HG03558 (cell line): ENCODE measurements around the gene PRKCE.
A peak's percentile ranks its signal among the peaks of the same experiment; 100 is the strongest.

Source experiments
- ATAC-seq: cut with Tn5 transposase; IDR thresholded peaks from one replicate; pipeline ENCODE4 v1.9.1; 2021; ENCODE audit warnings: moderate number of reproducible peaks; ENCODE audit not compliant: unreplicated experiment; ENCODE audit errors: extremely low read depth

PRKCE gene

GRCh38 chr2:45654250-45654649, 2.8 kb downstream of the PRKCE start:
- ATAC-seq = no peak

GRCh38 chr2:45661828-45662227, 10.4 kb downstream of the PRKCE start:
- ATAC-seq = no peak

DNA sequence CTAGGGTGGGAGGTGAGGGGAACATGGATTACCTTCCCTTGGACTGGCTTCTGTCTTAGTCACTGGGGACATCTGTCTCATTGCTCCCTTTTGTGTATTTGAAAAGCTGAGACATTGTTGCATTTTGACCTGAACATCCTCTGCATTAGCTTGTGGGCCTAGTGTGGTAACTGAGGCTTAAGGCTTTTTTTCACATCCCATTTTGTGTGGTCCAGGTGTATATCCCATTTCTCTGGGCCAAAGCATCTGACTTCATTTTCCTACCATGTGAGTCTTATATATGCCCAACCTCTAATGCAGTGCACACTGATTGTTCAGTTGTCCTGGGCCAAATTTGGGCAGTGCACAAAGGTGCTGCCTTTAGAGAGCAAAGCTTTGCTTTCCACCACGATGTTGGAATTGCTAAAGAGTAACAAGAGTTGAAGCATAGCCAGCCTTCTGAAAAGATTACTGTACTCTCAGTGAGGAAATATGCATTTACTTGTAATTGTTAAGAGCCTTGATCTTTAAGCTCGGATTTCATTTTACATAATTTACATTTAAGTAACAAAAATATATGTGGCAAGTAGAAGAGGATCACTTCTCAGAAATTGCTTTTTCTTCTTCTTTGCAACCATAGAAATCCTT, 13.3 kb downstream of the PRKCE start:
- no peak for ATAC-seq

DNA sequence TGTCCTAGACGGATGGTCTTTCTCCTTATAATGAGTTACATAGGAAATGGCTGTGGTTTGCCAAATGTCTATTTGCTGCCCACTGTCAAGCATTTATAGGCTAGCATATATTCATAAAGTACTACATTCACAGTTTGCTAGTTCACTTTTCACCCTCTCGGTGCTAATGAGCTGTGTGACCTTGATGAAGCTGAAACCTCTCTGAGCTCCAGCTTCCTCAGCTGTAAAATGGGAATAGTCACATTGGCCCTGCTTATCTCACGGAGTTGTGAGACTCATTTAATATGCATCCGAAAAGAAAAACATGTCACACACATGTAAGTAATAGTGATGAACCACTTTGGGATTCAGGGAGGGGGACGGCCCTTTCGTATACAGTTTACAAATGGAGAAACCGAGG, 17.0 kb downstream of the PRKCE start:
- no peak for ATAC-seq

- no peak for ATAC-seq
These were observed 17.6 kb downstream of the PRKCE start for GRCh38 chr2:45669032-45669486.

DNA sequence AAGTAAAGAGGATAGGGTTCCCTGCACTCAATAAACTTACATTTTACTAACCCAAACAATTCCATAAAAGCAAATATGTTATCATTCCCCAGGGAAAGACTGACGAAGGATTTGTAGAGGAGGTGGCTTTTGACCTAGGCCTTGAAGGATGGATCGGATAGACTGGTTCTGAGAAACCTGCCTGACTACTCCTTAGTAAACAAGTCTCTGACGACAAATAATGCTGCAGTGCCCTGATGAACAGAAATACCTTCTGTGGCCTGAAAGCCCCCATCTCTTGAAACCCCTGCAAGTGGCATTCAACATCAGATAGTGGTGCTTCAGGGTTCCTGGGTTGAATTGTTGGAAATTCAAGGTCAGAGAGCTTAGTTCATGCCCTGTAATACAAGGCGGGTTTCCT, 19.2 kb downstream of the PRKCE start:
- ATAC-seq = no peak

- no peak for ATAC-seq
These were observed 20.7 kb downstream of the PRKCE start for GRCh38 chr2:45672138-45672537.

GRCh38 chr2:45674035-45674816, 22.8 kb downstream of the PRKCE start:
- ATAC-seq = no peak

GRCh38 chr2:45675263-45675812, 23.9 kb downstream of the PRKCE start:
- no peak for ATAC-seq

GRCh38 chr2:45676088-45676487, 24.6 kb downstream of the PRKCE start:
- ATAC-seq = no peak

DNA sequence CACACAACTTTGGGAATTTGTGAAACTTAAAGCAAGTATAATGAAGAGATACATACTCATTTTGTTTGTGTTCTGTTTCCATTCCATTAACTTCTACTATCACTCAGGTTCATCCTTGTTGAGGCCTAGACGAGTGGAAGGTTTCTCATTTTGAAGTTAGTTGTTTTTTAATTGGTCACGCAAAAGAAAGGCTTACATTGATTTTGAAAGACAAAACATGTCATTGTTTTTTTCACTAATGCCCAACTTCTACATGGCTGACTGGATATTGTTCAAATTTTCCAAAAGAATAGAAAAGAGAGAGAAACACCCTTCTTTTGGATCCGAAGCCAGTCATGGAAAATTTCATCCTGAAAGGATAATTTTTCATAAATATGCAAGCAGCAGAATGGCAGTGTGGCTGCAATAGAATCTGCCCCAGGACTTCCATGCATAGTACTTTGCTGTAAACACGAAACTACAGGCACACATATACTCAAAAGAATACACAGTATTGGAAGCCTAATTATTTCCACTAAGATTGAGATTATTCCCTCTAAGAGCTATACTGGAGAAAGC, 27.4 kb downstream of the PRKCE start:
- ATAC-seq = no peak

GRCh38 chr2:45680351-45680967, 29.0 kb downstream of the PRKCE start:
- no peak for ATAC-seq

DNA sequence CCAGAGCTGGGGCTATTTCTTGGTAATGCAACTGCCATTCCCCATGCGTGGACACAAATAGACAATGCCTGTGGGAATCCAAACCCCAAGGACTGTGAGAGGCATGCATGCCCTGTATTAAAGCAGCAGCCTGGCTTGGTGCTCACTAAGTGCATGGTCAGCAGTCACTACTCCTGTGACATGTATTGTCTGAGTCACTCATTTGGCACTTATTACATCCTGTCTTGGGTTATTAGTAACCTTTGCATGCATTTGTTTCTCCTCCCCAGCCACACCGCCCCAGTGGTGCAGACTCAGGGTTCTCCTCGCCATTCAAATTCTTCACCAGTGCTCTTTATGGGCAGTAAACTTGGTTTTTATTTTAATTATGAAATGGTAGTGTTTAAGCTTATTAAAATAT, 30.2 kb downstream of the PRKCE start:
- peak; percentile 91 for ATAC-seq

DNA sequence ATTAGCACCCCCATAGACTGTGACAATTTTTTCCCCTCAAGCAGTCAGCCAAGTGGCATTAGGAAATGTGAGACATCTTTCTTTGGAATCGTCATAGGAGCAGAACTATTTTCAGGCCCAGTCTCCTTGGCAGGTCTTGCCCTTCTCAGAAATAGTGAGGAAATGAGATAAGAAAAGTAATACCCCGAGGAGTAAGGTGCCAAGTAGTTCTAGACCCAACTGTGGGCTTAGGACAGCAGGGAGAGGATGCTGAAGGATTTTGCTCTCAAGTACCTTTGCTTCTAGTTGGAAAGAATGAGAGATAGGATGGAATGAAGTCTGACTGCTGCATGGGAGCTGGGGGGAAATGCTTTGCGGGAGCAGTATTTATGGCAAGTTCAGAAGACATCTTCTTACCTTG, 31.8 kb downstream of the PRKCE start:
- ATAC-seq = no peak

GRCh38 chr2:45684756-45685155, 33.3 kb downstream of the PRKCE start:
- no peak for ATAC-seq

DNA sequence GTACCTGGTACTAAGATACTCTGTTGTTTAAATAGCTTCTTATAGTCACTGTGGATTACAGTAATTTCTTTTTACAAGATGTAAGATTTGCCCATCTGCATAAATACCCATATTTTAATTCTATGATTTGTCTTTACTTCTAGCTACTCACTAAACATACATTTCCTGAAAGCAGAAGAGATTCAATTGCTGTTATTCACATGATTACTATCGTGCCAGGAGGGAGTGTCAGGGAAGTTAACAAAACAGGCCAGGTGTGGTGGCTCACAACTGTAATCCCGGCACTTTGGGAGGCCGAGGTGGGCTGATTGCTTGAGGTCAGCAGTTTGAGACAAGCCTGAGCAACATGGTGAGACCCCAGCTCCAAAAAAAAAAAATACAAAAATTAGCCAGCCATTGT, 33.8 kb downstream of the PRKCE start:
- no peak for ATAC-seq

DNA sequence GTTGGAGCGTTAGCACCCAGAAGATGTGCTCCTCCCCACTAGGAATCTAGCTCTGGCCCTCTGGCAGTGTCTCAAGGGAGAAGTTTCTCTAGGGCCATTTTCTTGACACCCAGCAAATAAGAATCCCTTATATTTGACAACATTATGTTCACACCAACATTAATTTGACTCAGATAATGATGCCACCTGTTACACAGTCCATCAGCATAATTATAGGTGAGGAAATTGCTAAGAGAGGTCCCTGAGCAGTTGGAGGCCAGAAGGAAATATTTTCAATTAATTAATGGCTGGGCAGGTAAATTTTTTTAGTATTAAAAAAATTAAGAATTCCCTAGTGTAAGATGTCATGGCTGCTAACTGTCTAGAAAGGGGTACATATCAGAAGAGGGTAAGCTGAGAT, 36.5 kb downstream of the PRKCE start:
- no peak for ATAC-seq

DNA sequence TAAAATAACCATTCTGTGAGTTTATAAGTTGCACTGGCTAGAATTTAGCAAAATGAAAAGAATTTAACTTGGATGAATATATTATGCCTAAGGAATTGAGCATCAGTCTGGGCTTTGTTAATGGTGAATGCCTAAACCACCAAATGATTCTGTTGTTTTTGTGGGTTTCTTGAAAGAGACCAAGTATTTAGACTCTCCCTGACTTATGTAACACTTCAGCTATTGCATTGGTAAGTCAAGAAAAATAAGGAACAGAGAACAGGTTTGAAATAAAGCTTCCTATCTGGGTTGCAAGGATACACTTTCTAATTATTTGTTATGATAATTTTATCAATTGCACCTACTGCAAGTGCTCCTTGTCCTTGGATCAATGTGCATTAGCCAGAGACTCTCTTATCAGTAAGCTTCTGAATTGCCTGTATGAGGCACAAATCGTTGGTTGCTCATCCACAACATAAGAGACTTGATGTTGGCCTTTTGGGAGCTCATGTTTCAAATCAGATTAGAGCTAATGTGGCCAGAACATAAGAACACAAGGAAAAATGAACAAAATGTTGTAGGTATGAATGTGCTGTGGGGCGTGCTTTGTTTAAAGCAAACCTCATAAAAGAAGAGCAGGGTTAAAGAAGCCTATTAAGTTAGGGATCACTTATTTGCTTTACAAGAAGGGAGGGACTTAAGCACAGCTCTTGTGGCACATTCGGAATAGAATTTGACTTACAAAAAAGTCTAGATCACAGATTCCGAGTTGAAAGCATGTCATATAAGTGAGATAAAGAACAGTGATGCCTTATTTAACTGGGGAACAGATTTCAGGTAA, 37.2 kb downstream of the PRKCE start:
- ATAC-seq = no peak

GRCh38 chr2:45690231-45690630, 38.8 kb downstream of the PRKCE start:
- ATAC-seq = no peak
